Activated CD4-positive, alpha-beta T cell treated with anti-CD3 and anti-CD28 coated beads, Interleukin-2, amount 50 U/mL, for 1 hour (primary cell): ENCODE measurements around the gene FTO.

Experiments used
- DNase-seq: peaks from one replicate; pipeline ENCODE4 v3.0.0-alpha.2; 2020

Gene FTO

GRCh38 chr16:54063279-54063773 lies 359.4 kb downstream of the FTO start:
- no peak for DNase-seq

GRCh38 chr16:54066451-54067105 lies 362.6 kb downstream of the FTO start:
- no peak for DNase-seq

GRCh38 chr16:54067322-54068065 lies 363.5 kb downstream of the FTO start:
- DNase-seq, result no peak

- DNase-seq, result no peak
Measured at GRCh38 chr16:54068212-54068611, 364.3 kb downstream of the FTO start.

- no peak for DNase-seq
Measured at GRCh38 chr16:54069601-54070239, 365.8 kb downstream of the FTO start.

GRCh38 chr16:54070789-54071343 lies 366.9 kb downstream of the FTO start:
- DNase-seq, result no peak

GRCh38 chr16:54071514-54071913 lies 367.6 kb downstream of the FTO start:
- no peak for DNase-seq

GRCh38 chr16:54072237-54072636 lies 368.3 kb downstream of the FTO start:
- DNase-seq, result no peak

- DNase-seq, result no peak
Measured at GRCh38 chr16:54073356-54073755, 369.4 kb downstream of the FTO start.

- DNase-seq, result no peak
Measured at GRCh38 chr16:54075446-54075845, 371.5 kb downstream of the FTO start.

GRCh38 chr16:54076006-54076504 lies 372.1 kb downstream of the FTO start:
- DNase-seq, result no peak

- DNase-seq, result no peak
Measured at GRCh38 chr16:54077050-54077821, 373.3 kb downstream of the FTO start.

GRCh38 chr16:54080524-54081008 lies 376.6 kb downstream of the FTO start:
- no peak for DNase-seq

GRCh38 chr16:54086791-54087190 lies 382.8 kb downstream of the FTO start:
- DNase-seq, result no peak

- no peak for DNase-seq
Measured at GRCh38 chr16:54090602-54091001, 386.6 kb downstream of the FTO start.

- no peak for DNase-seq
Measured at GRCh38 chr16:54093281-54093680, 389.3 kb downstream of the FTO start.

GRCh38 chr16:54094641-54095040 lies 390.7 kb downstream of the FTO start:
- no peak for DNase-seq

GRCh38 chr16:54096607-54097006 lies 392.7 kb downstream of the FTO start:
- no peak for DNase-seq

- no peak for DNase-seq
Measured at GRCh38 chr16:54097774-54098173, 393.8 kb downstream of the FTO start.

GRCh38 chr16:54098247-54098646 lies 394.3 kb downstream of the FTO start:
- DNase-seq, result no peak

- no peak for DNase-seq
Measured at GRCh38 chr16:54099627-54100026, 395.7 kb downstream of the FTO start.
